VCaP (cell line): ENCODE measurements around the gene ZNF692.

Experiments
- H3K27ac ChIP-seq: fragments of 450-650 bp; 2 replicates; pipeline ENCODE4 v1.5.1; 2017
- TF ChIP-seq, protein P1 (sequence below): fragments of 450-650 bp; conservative IDR thresholded peaks from 2 replicates; pipeline ENCODE4 v1.5.1; 2017; ENCODE audit warnings: mild to moderate bottlenecking, moderate library complexity

The ZNF692 gene

DNA sequence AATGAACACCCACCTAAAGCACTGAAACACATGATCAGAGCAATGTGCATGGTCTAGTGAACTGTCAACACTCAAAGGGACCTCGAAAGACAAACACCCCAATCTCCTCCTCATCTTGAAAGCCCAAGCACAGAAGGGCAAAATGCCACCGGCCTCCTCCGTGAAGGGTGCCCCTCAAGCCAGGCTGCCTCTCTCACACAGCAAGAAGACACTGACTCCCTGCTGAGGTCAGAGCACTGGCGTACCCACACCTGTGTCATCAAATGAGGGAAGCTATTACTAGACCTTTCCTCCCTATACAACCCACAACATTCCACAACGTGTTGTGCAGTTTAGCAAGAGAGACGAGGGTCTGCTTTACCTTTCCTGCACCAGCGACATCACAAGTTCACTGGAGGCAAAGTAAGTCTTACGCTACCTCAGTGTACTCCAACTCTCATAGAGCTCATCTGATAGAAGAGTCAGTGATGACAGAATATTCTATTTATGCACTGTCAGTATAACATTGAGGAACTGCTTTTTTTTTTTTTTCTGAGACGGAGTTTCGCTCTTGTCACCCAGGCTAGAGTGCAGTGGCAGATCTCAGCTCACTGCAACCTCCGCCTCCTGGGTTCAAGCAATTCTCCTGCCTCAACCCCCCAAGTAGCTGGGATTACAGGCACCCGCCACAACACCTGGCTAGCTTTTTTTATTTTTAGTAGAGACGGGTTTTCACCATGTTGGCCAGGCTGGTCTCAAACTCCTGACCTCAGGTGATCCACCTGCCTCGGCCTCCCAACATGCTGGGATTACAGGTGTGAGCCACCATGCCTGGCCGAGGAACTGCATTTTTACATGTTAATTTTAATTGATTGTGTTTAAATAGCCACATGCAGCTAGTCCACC is 36.5 kb downstream of the ZNF692 start:
- no peak overlapping the region for H3K27ac ChIP-seq
- TF ChIP-seq, protein P1, sequence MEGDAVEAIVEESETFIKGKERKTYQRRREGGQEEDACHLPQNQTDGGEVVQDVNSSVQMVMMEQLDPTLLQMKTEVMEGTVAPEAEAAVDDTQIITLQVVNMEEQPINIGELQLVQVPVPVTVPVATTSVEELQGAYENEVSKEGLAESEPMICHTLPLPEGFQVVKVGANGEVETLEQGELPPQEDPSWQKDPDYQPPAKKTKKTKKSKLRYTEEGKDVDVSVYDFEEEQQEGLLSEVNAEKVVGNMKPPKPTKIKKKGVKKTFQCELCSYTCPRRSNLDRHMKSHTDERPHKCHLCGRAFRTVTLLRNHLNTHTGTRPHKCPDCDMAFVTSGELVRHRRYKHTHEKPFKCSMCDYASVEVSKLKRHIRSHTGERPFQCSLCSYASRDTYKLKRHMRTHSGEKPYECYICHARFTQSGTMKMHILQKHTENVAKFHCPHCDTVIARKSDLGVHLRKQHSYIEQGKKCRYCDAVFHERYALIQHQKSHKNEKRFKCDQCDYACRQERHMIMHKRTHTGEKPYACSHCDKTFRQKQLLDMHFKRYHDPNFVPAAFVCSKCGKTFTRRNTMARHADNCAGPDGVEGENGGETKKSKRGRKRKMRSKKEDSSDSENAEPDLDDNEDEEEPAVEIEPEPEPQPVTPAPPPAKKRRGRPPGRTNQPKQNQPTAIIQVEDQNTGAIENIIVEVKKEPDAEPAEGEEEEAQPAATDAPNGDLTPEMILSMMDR, result no peak

DNA sequence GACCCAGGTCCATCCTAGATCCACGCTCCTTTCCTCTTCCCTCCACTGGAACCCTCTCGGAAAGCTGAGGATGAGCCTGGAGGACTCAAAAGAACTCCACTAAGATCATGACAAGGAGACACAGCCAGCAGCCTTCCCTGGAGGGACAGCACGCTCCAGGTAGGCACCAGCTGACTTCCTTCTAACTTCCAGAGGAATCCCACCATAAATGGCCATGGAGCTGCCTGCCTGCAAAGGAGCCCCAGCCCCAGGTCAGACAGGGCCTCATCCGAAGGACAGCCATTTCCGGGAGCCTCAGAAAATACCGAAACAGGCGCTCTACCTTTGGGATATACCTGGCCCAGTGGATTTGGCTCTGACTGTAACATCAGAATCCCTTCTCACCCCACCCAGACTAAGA is 37.2 kb downstream of the ZNF692 start:
- TF ChIP-seq, protein P1, result no peak
- no peak overlapping the region for H3K27ac ChIP-seq

DNA sequence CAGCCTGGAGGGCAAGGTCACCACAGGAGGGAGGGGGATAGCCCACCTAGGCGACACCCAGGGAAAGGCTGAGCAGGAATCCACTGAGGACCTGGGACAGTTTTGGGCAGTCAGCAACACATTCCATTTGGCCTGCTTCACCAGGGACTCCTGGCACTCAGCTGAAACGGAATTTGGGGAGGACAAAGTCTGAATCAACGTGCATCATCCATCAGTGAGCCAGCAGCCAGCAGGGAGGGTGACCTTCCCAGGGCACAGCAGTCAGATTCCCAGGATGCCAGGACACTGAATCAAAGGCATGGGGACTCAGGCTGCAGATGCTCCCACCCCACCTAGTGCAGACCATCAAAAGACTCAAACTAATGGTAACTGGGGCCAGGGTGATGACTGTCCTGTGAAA is 37.8 kb downstream of the ZNF692 start:
- TF ChIP-seq, protein P1, result no peak
- no peak overlapping the region for H3K27ac ChIP-seq

DNA sequence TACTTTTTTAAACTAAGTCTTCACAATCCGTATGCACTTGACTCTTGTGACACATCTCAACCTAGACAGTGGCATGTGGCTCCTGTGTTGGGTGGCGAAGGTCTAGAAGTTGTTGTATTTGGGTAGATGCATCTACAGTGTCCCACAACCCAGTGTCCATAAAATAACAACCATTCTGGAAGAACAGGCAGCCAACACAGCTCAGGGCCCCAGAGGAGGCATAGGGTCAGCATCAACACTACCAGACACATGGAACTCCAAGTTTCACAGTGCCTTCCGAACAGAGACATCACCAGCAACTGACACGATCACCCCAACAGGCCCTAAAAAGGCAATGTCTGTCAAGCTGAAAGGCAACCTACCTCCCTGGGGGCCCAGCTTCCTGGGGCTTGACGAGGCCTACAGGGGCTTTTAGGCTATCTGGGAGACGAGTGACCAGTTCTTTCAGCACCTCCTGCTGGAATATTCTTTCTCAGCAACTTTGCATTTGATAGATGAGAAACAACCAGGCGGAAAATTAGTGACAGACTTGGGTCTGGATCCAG is 38.8 kb downstream of the ZNF692 start:
- H3K27ac ChIP-seq, result no peak overlapping the region
- TF ChIP-seq, protein P1, result no peak

DNA sequence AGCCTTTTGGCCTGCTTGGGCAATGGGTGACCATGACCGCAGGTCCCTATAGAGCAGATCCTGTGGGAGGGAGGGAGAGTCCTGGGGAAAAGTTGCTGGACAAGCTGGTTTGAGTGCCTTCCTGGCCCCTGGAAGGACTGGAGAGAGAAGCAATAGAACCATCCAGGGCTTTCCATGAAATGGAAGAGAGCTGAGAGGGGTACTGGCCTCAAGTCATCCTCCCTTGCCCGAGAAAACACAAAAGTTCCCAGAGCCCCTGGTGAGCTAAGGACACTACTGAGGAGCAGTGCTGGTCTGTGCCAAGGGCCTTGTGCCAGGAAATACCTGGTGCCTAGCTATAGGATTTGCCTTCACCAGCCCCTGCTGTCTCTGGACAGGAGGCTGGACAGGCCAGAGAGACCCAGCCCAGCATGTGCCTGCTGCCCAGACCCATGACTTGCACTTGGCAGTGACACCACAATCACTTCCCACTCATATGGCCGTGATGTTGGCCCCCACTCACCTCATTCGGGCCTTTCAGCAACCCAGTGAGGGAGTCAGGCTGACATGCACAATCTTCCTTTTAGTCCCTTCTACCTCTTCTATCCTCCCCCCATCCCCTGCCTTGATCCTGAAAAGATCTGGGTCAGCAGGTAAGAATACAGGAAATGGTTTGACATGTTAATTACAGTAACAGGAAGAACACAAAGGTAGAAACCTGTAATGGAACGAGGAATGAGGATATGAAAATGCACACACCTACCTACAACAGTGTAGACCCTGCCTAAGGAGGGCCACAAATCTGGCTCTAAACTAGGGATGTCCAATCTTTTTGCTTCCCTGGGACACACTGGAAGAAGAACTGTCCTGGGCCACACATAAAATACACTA is 40.1 kb downstream of the ZNF692 start:
- H3K27ac ChIP-seq, result no peak overlapping the region; the same call in 1 of the 2 replicates
- TF ChIP-seq, protein P1, result no peak

DNA sequence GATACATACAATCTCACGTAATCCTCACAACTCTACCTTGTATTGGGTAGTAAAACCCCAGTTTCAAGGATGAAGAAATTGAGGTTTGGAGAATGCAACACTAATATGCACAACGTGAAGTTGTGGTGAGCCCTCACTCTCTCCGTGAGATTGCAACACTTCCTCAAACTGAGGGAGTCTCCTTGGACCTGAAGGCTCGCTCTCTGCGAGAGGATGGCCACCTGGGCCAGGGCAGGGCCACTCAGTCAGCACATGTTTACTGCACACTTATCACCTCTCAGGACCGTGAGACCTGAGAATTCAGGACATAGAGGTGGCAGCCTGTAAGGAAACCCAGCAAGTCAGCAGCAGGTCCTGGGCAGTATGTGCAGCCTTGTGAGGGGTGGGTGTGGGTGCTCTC is 41.8 kb downstream of the ZNF692 start:
- H3K27ac ChIP-seq, result no peak overlapping the region

More for the DNA sequence above, 41.8 kb downstream of the ZNF692 start:
- TF ChIP-seq, protein P1, result no peak
